Fibroblast of lung (primary cell): Measurements from ENCODE around the gene DERL3.

ENCODE experiments used
- CTCF ChIP-seq, 2 donors: IDR thresholded peaks in 1 of 2; conservative IDR thresholded peaks in 1 of 2; 1 replicate in 1 of 2; 2 replicates in 1 of 2; pipeline ENCODE4 v1.5.1; 2011 to 2012; ENCODE audit warnings: low read length in 2 of 2, control low read depth in 1 of 2, inconsistent platforms in 1 of 2, low read depth in 1 of 2, mild to moderate bottlenecking in 1 of 2
- EZH2 ChIP-seq: IDR thresholded peaks from 2 replicates; pipeline ENCODE4 v1.5.1; 2012; ENCODE audit warnings: low read length, control low read depth, mild to moderate bottlenecking; ENCODE audit errors: missing control alignments

DNA sequence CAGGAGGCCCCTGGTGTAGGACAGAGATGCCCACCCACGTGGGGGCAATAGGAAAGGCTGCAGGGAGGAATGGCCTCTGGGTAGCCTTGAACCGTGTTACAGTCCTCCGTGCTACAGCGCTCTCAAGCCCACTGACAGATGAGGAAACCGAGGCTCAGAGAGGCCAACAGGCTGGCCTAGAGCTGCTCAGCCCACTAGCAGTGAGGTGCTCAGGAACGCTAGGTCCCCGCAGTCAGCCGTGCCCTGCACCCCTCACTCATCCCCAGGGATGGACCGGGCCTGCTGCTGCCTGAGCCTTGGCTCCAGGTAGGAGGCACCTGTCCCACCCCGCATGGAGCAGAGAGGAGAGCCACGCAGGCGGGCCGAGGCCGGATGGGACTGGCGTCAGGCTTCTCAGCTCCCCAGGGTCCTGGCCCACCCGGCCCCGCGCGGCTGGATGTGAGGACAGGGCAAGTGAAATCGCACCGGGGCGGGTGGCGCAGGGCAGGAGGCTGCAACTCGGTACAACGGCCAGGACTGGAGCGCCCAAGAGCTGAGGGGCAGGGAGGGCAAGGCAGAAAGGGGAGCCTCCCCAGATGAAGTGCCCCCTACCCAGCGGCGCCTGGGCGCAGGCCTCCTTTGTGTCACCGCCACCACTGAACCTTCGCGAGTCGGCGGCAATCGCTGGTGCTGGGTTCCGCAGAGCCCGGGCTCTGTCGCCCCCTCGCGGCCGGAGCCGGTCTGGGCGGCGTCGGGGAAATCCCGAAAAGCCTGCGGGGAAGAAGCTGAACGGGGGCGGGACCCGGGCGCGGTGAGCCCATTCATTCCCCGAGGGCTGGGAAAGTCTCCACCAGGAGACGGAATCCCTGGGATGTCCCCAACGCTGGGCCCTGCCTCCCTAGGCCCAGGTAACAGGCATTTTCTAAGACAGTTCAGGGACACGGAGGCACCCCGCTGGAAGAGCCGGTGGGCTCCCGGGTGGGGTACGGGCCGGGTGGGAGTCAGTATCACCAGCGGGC, 10.5 kb upstream of the DERL3 start:
- TF ChIP-seq CTCF (conservative IDR thresholded peaks at IDR 0.05 in 1 of 2, IDR thresholded peaks at IDR 0.05 in 1 of 2; ENCODE audit: low read depth in 1 of 2, low read length in 2 of 2) = peak; percentile 79 to 92
- TF ChIP-seq EZH2 = no peak
